ENCODE measurements around the gene SETD3. TPM values are rescaled to one million over a fixed set of nuclear protein-coding genes. Genes with fewer than 3 reads are reported as not detected.

The SETD3 gene
- total and polyA plus RNA-seq, 8 donors, result 24.1 to 119 (median 41.2) TPM

GRCh38 chr14:99363051-99363450 lies 117.6 kb downstream of the SETD3 start:
- Histone ChIP-seq H3K4me1 (no peaks in the 10 kb centered on the region), H3K9me3 (no peaks in the 10 kb centered on the region), H3K4me3 (no peak overlapping the region), H3K27me3 (no peaks in the 10 kb centered on the region), H3K36me3 (no peaks in the 10 kb centered on the region), H3K27ac (no peak overlapping the region)
- no peak for TF ChIP-seq CTCF (IDR thresholded peaks at IDR 0.05)
- TF ChIP-seq POLR2AphosphoS5 (IDR thresholded peaks at IDR 0.05), result no peak
- no peak for TF ChIP-seq POLR2A (IDR thresholded peaks at IDR 0.05)
- TF ChIP-seq EP300 (IDR thresholded peaks at IDR 0.05), result no peak
- intact Hi-C loops (cut with DNase I; ENCODE audit: low total_unique reads), result no loop called here
- no peak for DNase-seq
- WGBS, 5 donors, result 83 to 94% (median 92%) methylated on average over 8 to 12 of the region's 12 CpGs

GRCh38 chr14:99361596-99362215 lies 119.0 kb downstream of the SETD3 start:
- Histone ChIP-seq H3K36me3 (no peaks in the 10 kb centered on the region), H3K27ac (no peak overlapping the region), H3K4me1 (no peaks in the 10 kb centered on the region), H3K27me3 (no peaks in the 10 kb centered on the region), H3K4me3 (no peak overlapping the region), H3K9me3 (no peaks in the 10 kb centered on the region)
- WGBS, 5 donors, result 92 to 94% (median 93%) methylated on average over 18 to 21 of the region's 21 CpGs
- intact Hi-C loops (cut with DNase I; ENCODE audit: low total_unique reads), result no loop called here
- no peak for DNase-seq
- TF ChIP-seq CTCF (IDR thresholded peaks at IDR 0.05) (no peak), POLR2A (IDR thresholded peaks at IDR 0.05) (no peak), EP300 (IDR thresholded peaks at IDR 0.05) (no peak), POLR2AphosphoS5 (IDR thresholded peaks at IDR 0.05) (no peak)

GRCh38 chr14:99360774-99361595 lies 119.7 kb downstream of the SETD3 start:
- no peak for DNase-seq
- WGBS, 5 donors, result 89 to 92% (median 90%) methylated on average over 11 to 24 of the region's 24 CpGs

GRCh38 chr14:99359906-99360305 lies 120.8 kb downstream of the SETD3 start:
- WGBS, 5 donors, result 81 to 88% (median 84%) methylated on average over 5 of the region's 5 CpGs
- H3K27me3 ChIP-seq, result no peaks in the 10 kb centered on the region
- no peak for DNase-seq
- no peaks in the 10 kb centered on the region for H3K4me1 ChIP-seq
- no peaks in the 10 kb centered on the region for H3K36me3 ChIP-seq
- TF ChIP-seq POLR2A (IDR thresholded peaks at IDR 0.05) (no peak), EP300 (IDR thresholded peaks at IDR 0.05) (no peak), CTCF (IDR thresholded peaks at IDR 0.05) (no peak), POLR2AphosphoS5 (IDR thresholded peaks at IDR 0.05) (no peak)
- intact Hi-C loops (cut with DNase I; ENCODE audit: low total_unique reads), result no loop called here
- H3K27ac ChIP-seq, result no peak overlapping the region
- H3K4me3 ChIP-seq, result no peak overlapping the region
- H3K9me3 ChIP-seq, result no peaks in the 10 kb centered on the region

More at GRCh38 chr14:99360774-99361595, 119.7 kb downstream of the SETD3 start:
- Histone ChIP-seq H3K27ac (no peak overlapping the region), H3K27me3 (no peaks in the 10 kb centered on the region), H3K36me3 (no peaks in the 10 kb centered on the region), H3K4me3 (no peak overlapping the region), H3K4me1 (no peaks in the 10 kb centered on the region), H3K9me3 (no peaks in the 10 kb centered on the region)
- intact Hi-C loops (cut with DNase I; ENCODE audit: low total_unique reads), result no loop called here
- TF ChIP-seq EP300 (IDR thresholded peaks at IDR 0.05) (no peak), POLR2A (IDR thresholded peaks at IDR 0.05) (no peak), CTCF (IDR thresholded peaks at IDR 0.05) (no peak)

All from stomach (tissue), 9 donors.